Nephron progenitor cell (in vitro differentiated cells): ENCODE data around the gene RUNX3.

ENCODE experiments used
- DNase-seq: peaks from one replicate; pipeline ENCODE4 v3.0.0; 2021
- H3K27ac Mint-ChIP-seq: 2 replicates; pipeline ENCODE4 v1.8.0; 2021; ENCODE audit warnings: mild to moderate bottlenecking, moderate library complexity, mixed read lengths
- H3K27me3 Mint-ChIP-seq: 2 replicates; pipeline ENCODE4 v1.8.0; 2021; ENCODE audit warnings: mild to moderate bottlenecking, low read depth, mixed read lengths; ENCODE audit not compliant: poor library complexity
- H3K36me3 Mint-ChIP-seq: 2 replicates; pipeline ENCODE4 v1.8.0; 2021; ENCODE audit warnings: low read depth, mixed read lengths
- H3K4me1 Mint-ChIP-seq: 2 replicates; pipeline ENCODE4 v1.8.0; 2021; ENCODE audit warnings: mixed read lengths
- H3K4me3 Mint-ChIP-seq: 2 replicates; pipeline ENCODE4 v1.8.0; 2021; ENCODE audit warnings: mild to moderate bottlenecking, moderate library complexity, mixed read lengths
- H3K9me3 Mint-ChIP-seq: 2 replicates; pipeline ENCODE4 v1.8.0; 2021; ENCODE audit warnings: mild to moderate bottlenecking, moderate library complexity, mixed read lengths
- CTCF ChIP-seq: fragments of 200-600 bp; sonication (generic); IDR thresholded peaks from 2 replicates; pipeline ENCODE4 v1.5.0; 2021; ENCODE audit warnings: antibody characterized with exemption

The RUNX3 gene

GRCh38 chr1:24888971-24889676, 41.0 kb downstream of the RUNX3 start:
- Mint-ChIP-seq H3K9me3 (peaks cover 42% of the 10 kb centered on the region), H3K4me3 (no peak overlapping the region), H3K36me3 (peaks cover 4% of the 10 kb centered on the region), H3K27ac (no peak overlapping the region), H3K4me1 (no peaks in the 10 kb centered on the region), H3K27me3 (peaks cover 43% of the 10 kb centered on the region)
- no peak for DNase-seq
- TF ChIP-seq CTCF, result no peak

- H3K4me3 Mint-ChIP-seq, result no peak overlapping the region
- no peak for TF ChIP-seq CTCF
- no peak overlapping the region for H3K27ac Mint-ChIP-seq
- no peak for DNase-seq
- H3K27me3 Mint-ChIP-seq, result peaks cover 50% of the 10 kb centered on the region
- H3K36me3 Mint-ChIP-seq, result peaks cover 5% of the 10 kb centered on the region
- H3K9me3 Mint-ChIP-seq, result peaks cover 50% of the 10 kb centered on the region
- H3K4me1 Mint-ChIP-seq, result no peaks in the 10 kb centered on the region
These were observed 41.8 kb downstream of the RUNX3 start for GRCh38 chr1:24888061-24888970.

GRCh38 chr1:24886241-24886640, 43.8 kb downstream of the RUNX3 start:
- Mint-ChIP-seq H3K9me3 (peaks cover 44% of the 10 kb centered on the region), H3K27ac (no peak overlapping the region), H3K36me3 (peaks cover 5% of the 10 kb centered on the region), H3K4me1 (no peaks in the 10 kb centered on the region), H3K27me3 (peaks cover 66% of the 10 kb centered on the region), H3K4me3 (no peak overlapping the region)
- TF ChIP-seq CTCF, result no peak
- DNase-seq, result no peak

GRCh38 chr1:24884751-24885150, 45.3 kb downstream of the RUNX3 start:
- H3K27me3 Mint-ChIP-seq, result peaks cover 70% of the 10 kb centered on the region
- H3K9me3 Mint-ChIP-seq, result peaks cover 40% of the 10 kb centered on the region
- DNase-seq, result no peak
- H3K4me3 Mint-ChIP-seq, result no peak overlapping the region
- no peaks in the 10 kb centered on the region for H3K4me1 Mint-ChIP-seq
- TF ChIP-seq CTCF, result no peak
- peaks cover 5% of the 10 kb centered on the region for H3K36me3 Mint-ChIP-seq
- H3K27ac Mint-ChIP-seq, result no peak overlapping the region

GRCh38 chr1:24881034-24881433, 49.0 kb downstream of the RUNX3 start:
- no peak for TF ChIP-seq CTCF
- peaks cover 37% of the 10 kb centered on the region for H3K9me3 Mint-ChIP-seq
- no peak for DNase-seq
- H3K36me3 Mint-ChIP-seq, result peaks cover 5% of the 10 kb centered on the region
- H3K27me3 Mint-ChIP-seq, result peaks cover 67% of the 10 kb centered on the region
- no peak overlapping the region for H3K4me3 Mint-ChIP-seq
- no peak overlapping the region for H3K27ac Mint-ChIP-seq
- no peaks in the 10 kb centered on the region for H3K4me1 Mint-ChIP-seq
